Astrocyte (in vitro differentiated cells and primary cell): ENCODE measurements around the gene TP53BP1. TPM values are rescaled to one million over a fixed set of nuclear protein-coding genes. Genes with fewer than 3 reads are reported as not detected.

Experiments used
- DNase-seq: peaks from one replicate; pipeline ENCODE4 v3.0.0-alpha.2; 2010; ENCODE audit warnings: low read depth
- FAIRE-seq: peaks from 2 replicates; lab custom pipeline; 2011; peaks lifted over from hg19 to GRCh38; lab: Jason Lieb, UNC
- H2AFZ ChIP-seq: 2 replicates; pipeline ENCODE4 v1.6.0; 2012; ENCODE audit warnings: low read depth, low read length, inconsistent platforms
- H3K27ac ChIP-seq: 2 replicates; pipeline ENCODE4 v1.5.1; 2011; ENCODE audit warnings: low read depth, low read length, inconsistent platforms
- H3K27me3 ChIP-seq: 2 replicates; pipeline ENCODE4 v1.6.0; 2011; ENCODE audit warnings: low read length, inconsistent platforms; ENCODE audit not compliant: insufficient read depth
- H3K36me3 ChIP-seq: 2 replicates; pipeline ENCODE4 v1.5.1; 2011; ENCODE audit warnings: low read length, inconsistent platforms; ENCODE audit not compliant: insufficient read depth
- H3K4me1 ChIP-seq: 2 replicates; pipeline ENCODE4 v1.5.1; 2011; ENCODE audit warnings: low read length, inconsistent platforms; ENCODE audit not compliant: insufficient read depth
- H3K4me2 ChIP-seq: 2 replicates; pipeline ENCODE4 v1.6.0; 2012; ENCODE audit warnings: low read length, inconsistent platforms
- H3K4me3 ChIP-seq: 2 replicates; pipeline ENCODE4 v1.5.1; 2011; ENCODE audit warnings: low read depth, mild to moderate bottlenecking, low read length, inconsistent platforms; ENCODE audit not compliant: insufficient read depth
- H3K79me2 ChIP-seq: 2 replicates; pipeline ENCODE4 v1.6.0; 2012; ENCODE audit warnings: mild to moderate bottlenecking, low read length, inconsistent platforms; ENCODE audit not compliant: insufficient read depth
- H3K9ac ChIP-seq: 2 replicates; pipeline ENCODE4 v1.6.0; 2012; ENCODE audit warnings: mild to moderate bottlenecking, low read length, inconsistent platforms
- H3K9me3 ChIP-seq: 2 replicates; pipeline ENCODE4 v1.5.1; 2012; ENCODE audit warnings: low read depth, mild to moderate bottlenecking, low read length, inconsistent platforms; ENCODE audit not compliant: insufficient read depth
- H4K20me1 ChIP-seq: 2 replicates; pipeline ENCODE4 v1.6.0; 2012; ENCODE audit warnings: low read length, inconsistent platforms; ENCODE audit not compliant: insufficient read depth
- H3K27ac Mint-ChIP-seq: one replicate; pipeline ENCODE4 v1.8.0; 2021; ENCODE audit warnings: mild to moderate bottlenecking, mixed read lengths; ENCODE audit not compliant: unreplicated experiment
- H3K27me3 Mint-ChIP-seq: one replicate; pipeline ENCODE4 v1.8.0; 2021; ENCODE audit warnings: low read depth, mixed read lengths; ENCODE audit not compliant: unreplicated experiment
- H3K36me3 Mint-ChIP-seq: one replicate; pipeline ENCODE4 v1.8.0; 2021; ENCODE audit warnings: low read depth, mixed read lengths; ENCODE audit not compliant: unreplicated experiment
- H3K4me1 Mint-ChIP-seq: one replicate; pipeline ENCODE4 v1.8.0; 2021; ENCODE audit warnings: low read depth, mixed read lengths; ENCODE audit not compliant: unreplicated experiment
- H3K4me3 Mint-ChIP-seq: one replicate; pipeline ENCODE4 v1.8.0; 2021; ENCODE audit warnings: mild to moderate bottlenecking, moderate library complexity, mixed read lengths; ENCODE audit not compliant: unreplicated experiment
- H3K9me3 Mint-ChIP-seq: one replicate; pipeline ENCODE4 v1.8.0; 2021; ENCODE audit warnings: mild to moderate bottlenecking, mixed read lengths; ENCODE audit not compliant: unreplicated experiment
- EZH2 ChIP-seq: IDR thresholded peaks from 2 replicates; pipeline ENCODE4 v1.6.1; 2012; ENCODE audit warnings: mild to moderate bottlenecking, low read length, inconsistent platforms; ENCODE audit not compliant: insufficient read depth
- total RNA-seq: library from RNA; stranded (reverse); gene quantifications from 2 replicates; pipeline ENCODE4 v1.2.1, GENCODE V29; 2021
- TF ChIP-seq, protein P1 (sequence below): IDR thresholded peaks from 2 replicates; pipeline ENCODE4 v1.5.1; 2011; ENCODE audit warnings: low read depth, mild to moderate bottlenecking, inconsistent platforms, low read length, moderate library complexity; ENCODE audit not compliant: insufficient read depth

TP53BP1 gene
- total RNA-seq, 1 donor from 2014 or later = 71.9 TPM

GRCh38 chr15:43420876-43421275 is 72.1 kb downstream of the TP53BP1 start:
- Mint-ChIP-seq H3K36me3 (peaks cover 27% of the 10 kb centered on the region), H3K27ac (no peak overlapping the region), H3K9me3 (no peaks in the 10 kb centered on the region), H3K4me3 (no peak overlapping the region), H3K27me3 (no peaks in the 10 kb centered on the region), H3K4me1 (peaks cover 14% of the 10 kb centered on the region)
- DNase-seq (no peak), FAIRE-seq (no peak)
- TF ChIP-seq EZH2 = no peak
- TF ChIP-seq, protein P1, sequence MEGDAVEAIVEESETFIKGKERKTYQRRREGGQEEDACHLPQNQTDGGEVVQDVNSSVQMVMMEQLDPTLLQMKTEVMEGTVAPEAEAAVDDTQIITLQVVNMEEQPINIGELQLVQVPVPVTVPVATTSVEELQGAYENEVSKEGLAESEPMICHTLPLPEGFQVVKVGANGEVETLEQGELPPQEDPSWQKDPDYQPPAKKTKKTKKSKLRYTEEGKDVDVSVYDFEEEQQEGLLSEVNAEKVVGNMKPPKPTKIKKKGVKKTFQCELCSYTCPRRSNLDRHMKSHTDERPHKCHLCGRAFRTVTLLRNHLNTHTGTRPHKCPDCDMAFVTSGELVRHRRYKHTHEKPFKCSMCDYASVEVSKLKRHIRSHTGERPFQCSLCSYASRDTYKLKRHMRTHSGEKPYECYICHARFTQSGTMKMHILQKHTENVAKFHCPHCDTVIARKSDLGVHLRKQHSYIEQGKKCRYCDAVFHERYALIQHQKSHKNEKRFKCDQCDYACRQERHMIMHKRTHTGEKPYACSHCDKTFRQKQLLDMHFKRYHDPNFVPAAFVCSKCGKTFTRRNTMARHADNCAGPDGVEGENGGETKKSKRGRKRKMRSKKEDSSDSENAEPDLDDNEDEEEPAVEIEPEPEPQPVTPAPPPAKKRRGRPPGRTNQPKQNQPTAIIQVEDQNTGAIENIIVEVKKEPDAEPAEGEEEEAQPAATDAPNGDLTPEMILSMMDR = no peak
- no peak overlapping the region for H2AFZ ChIP-seq
- no peak overlapping the region for H3K4me3 ChIP-seq
- no peaks in the 10 kb centered on the region for H3K9me3 ChIP-seq
- H3K27me3 ChIP-seq = no peaks in the 10 kb centered on the region
- H3K9ac ChIP-seq = no peak overlapping the region
- no peaks in the 10 kb centered on the region for H3K79me2 ChIP-seq
- H3K27ac ChIP-seq = no peak overlapping the region
- peaks cover 8% of the 10 kb centered on the region for H4K20me1 ChIP-seq
- H3K36me3 ChIP-seq = peaks cover 37% of the 10 kb centered on the region
- H3K4me2 ChIP-seq = no peak overlapping the region
- H3K4me1 ChIP-seq = no peaks in the 10 kb centered on the region

DNA sequence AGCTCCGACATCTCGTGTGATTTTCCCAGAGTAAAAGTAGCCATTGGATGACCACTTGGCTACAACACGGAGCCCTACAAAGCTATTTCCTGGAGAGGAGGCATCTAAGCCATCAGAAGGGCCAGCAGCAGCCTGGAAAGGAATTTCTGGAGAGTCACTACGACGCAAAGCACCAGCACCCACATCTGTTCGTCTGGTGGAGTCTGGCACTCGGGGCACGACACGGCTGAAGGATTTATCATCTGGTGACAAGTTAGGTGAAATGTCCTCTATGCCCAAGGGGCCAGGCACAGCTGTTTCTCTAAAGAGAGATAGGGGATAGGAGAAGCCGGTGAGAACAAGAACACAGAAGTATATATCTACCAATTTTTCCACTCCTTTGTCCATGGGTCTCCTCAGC is 72.5 kb downstream of the TP53BP1 start:
- Mint-ChIP-seq H3K27me3 (no peaks in the 10 kb centered on the region), H3K27ac (no peak overlapping the region), H3K4me1 (peaks cover 14% of the 10 kb centered on the region), H3K4me3 (no peak overlapping the region), H3K9me3 (no peaks in the 10 kb centered on the region), H3K36me3 (peaks cover 30% of the 10 kb centered on the region)
- Histone ChIP-seq H3K27me3 (no peaks in the 10 kb centered on the region), H3K27ac (no peak overlapping the region), H3K4me2 (no peak overlapping the region), H3K4me1 (no peaks in the 10 kb centered on the region), H3K79me2 (no peaks in the 10 kb centered on the region), H3K9me3 (no peaks in the 10 kb centered on the region), H3K4me3 (no peak overlapping the region), H2AFZ (no peak overlapping the region), H3K36me3 (peaks cover 41% of the 10 kb centered on the region), H3K9ac (no peak overlapping the region), H4K20me1 (peaks cover 8% of the 10 kb centered on the region)
- FAIRE-seq = no peak
- TF ChIP-seq EZH2 = no peak
- TF ChIP-seq, protein P1 = no peak
- DNase-seq = no peak

DNA sequence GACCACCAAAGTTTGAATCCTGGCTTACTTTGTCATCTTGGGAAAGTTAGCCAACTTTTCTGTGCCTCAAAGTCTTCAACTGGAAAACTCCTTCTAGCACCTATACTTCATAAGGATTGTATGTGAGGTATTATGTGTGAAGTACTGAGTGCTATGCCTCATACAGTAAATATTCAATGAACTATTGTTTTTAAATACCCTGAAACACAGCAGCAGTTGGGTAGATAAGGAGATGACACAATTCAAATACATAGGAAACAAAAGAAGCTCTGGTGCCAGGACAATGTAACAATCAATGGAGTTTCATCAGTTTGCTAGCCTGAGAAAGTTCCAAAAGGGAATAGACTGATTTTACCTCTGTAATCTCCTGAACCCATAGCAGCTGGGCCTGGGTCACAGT is 78.8 kb downstream of the TP53BP1 start:
- Histone ChIP-seq H3K4me2 (no peak overlapping the region), H3K4me3 (no peak overlapping the region), H3K27ac (no peak overlapping the region), H3K4me1 (no peaks in the 10 kb centered on the region), H2AFZ (no peak overlapping the region), H3K9ac (no peak overlapping the region), H3K36me3 (peaks cover 58% of the 10 kb centered on the region), H3K27me3 (no peaks in the 10 kb centered on the region), H4K20me1 (peaks cover 13% of the 10 kb centered on the region), H3K9me3 (no peaks in the 10 kb centered on the region), H3K79me2 (no peaks in the 10 kb centered on the region)
- Mint-ChIP-seq H3K9me3 (no peaks in the 10 kb centered on the region), H3K4me1 (peaks cover 17% of the 10 kb centered on the region), H3K36me3 (peaks cover 32% of the 10 kb centered on the region), H3K27me3 (no peaks in the 10 kb centered on the region), H3K4me3 (no peak overlapping the region), H3K27ac (peak overlapping the region; percentile 73)
- TF ChIP-seq EZH2 = no peak
- TF ChIP-seq, protein P1 = no peak
- DNase-seq = no peak
- FAIRE-seq = no peak
